Adrenal gland (tissue), 12 donors: Measurements from ENCODE around the gene PXDN. TPM values are rescaled to one million over a fixed set of nuclear protein-coding genes. Genes with fewer than 3 reads are reported as not detected.

ENCODE experiments used
- DNase-seq, 7 donors: peaks; one replicate each; pipeline ENCODE4 v3.0.0-alpha.2; 2019 to 2020
- H3K27ac ChIP-seq, 5 donors: fragments of 200-600 bp; sonication (generic) in 4 of 5; 1 replicate in 3 of 5; 2 replicates in 2 of 5; pipeline versions ENCODE4 v1.5.1 to v1.8.0; 2016 to 2020; ENCODE audit warnings: mild to moderate bottlenecking in 1 of 5
- H3K27me3 ChIP-seq: fragments of 200-600 bp; 2 replicates; pipeline ENCODE4 v1.8.0; 2021
- H3K36me3 ChIP-seq, 2 donors: fragments of 200-600 bp; replicated peaks in 1 of 2; 1 replicate in 1 of 2; 2 replicates in 1 of 2; pipeline versions ENCODE4 v1.5.1 to v1.8.0; 2018 to 2022
- H3K4me1 ChIP-seq, 2 donors: fragments of 200-600 bp; replicated peaks in 1 of 2; 1 replicate in 1 of 2; 2 replicates in 1 of 2; pipeline versions ENCODE4 v1.5.1 to v1.8.0; 2018 to 2021
- H3K4me3 ChIP-seq, 4 donors: fragments of 200-600 bp; sonication (generic) in 3 of 4; one replicate each; pipeline ENCODE4 v1.5.1; 2016 to 2018
- H3K9me3 ChIP-seq, 3 donors: fragments of 200-600 bp; sonication (generic) in 1 of 3; replicated peaks in 1 of 3; 1 replicate in 2 of 3; 2 replicates in 1 of 3; pipeline versions ENCODE4 v1.5.1 to v1.8.0; 2016 to 2021
- CTCF ChIP-seq, 6 experiments: fragments of 450-650 bp in 4 of 6; fragments of 200-600 bp in 2 of 6; sonication (generic) in 1 of 6; IDR thresholded peaks; 1 replicate in 5 of 6; 2 replicates in 1 of 6; pipeline versions ENCODE4 v1.5.1 to v1.8.0; 2016 to 2021; ENCODE audit warnings: antibody characterized with exemption in 6 of 6, mild to moderate bottlenecking in 2 of 6, moderate library complexity in 1 of 6
- POLR2A ChIP-seq, 2 donors: fragments of 450-650 bp; IDR thresholded peaks; one replicate each; pipeline ENCODE4 v1.6.1; 2017; ENCODE audit warnings: antibody characterized with exemption in 2 of 2, mild to moderate bottlenecking in 2 of 2, moderate library complexity in 1 of 2
- WGBS, 4 donors: extraction: QIAGEN DNeasy Blood & Tissue Kit in 2 of 4; methylation state at CpG; one replicate each; pipeline versions ENCODE4 v1.1.5 to v1.1.7; 2013 to 2017; 5-methylcytosine and 5-hydroxymethylcytosine counted together
- intact Hi-C, 2 donors: fragments of 100-400 bp; cut with DNase I; formaldehyde crosslinking; loops; one replicate each; pipeline versions ENCODE4 v1.14.1 to v1.15.0; 2022 to 2023
- polyA plus RNA-seq, 3 donors: library from polyadenylated mRNA; stranded (reverse); fragments of 200-250 nt in 2 of 3; fragments of 350-450 nt in 1 of 3; fragmentation: Illumina TruSeq in 1 of 3; extraction: RNeasy Lipid Tissue Mini Kit (QIAGEN cat#74804) in 1 of 3; gene quantifications; one replicate each; pipeline ENCODE4 v1.2.3, GENCODE V29; 2013 to 2014
- total RNA-seq, 9 donors: library from RNA; depleted of rRNA in 4 of 9; stranded (reverse); fragments of >200 nt in 4 of 9; fragments of 120-200 nt in 1 of 9; fragmentation: NEBNext Ultra II Directional in 1 of 9; extraction: Animal tissue kit (Norgen Biotek cat#: 25700) in 1 of 9; gene quantifications; one replicate each; pipeline versions ENCODE4 v1.1.0 to v1.2.4, GENCODE V29; 2013 to 2023
- donor health status: healthy with polysubstance abuse.
- donor health status: Bipolar disorder and iron deficiency.
- donor health status: DM: yes; HTN: yes; CAD: no.
- donor health status: DM: no; HTN: no; CAD: no.
- donor health status: DM: no; HTN: no; CAD: no.
- donor health status: DM: yes; HTN: yes; CAD: no.

PXDN gene
- total and polyA plus RNA-seq, 12 donors, result 8.5 to 39.5 (median 22.1) TPM

DNA sequence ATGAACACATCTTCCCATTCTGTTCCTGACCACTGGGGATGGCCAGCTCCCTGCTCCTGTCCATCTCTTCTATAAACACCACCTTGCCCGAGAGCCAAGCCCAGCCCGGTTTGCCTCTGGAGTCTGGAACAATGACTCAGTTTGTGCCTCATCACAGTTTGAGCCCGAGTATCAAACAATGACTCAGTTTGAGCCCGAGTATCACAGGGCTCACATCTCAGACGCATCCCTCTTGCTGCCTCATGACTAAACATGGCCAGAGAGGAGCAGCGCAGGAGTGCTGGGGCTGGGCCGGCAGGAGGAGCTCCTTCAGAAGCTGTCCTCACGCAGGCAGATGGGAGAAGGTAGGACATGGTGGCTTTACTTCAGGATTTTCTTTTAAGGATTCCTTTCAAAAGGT lies 68.7 kb downstream of the PXDN start:
- peak in 2 of 7 donors; percentile 14 to 17 for DNase-seq
- H3K27me3 ChIP-seq, result no peaks in the 10 kb centered on the region
- WGBS, 4 donors, result 56 to 64% (median 60%) methylated on average over 2 to 8 of the region's 8 CpGs
- H3K4me1 ChIP-seq, result no peaks in the 10 kb centered on the region
- no peak overlapping the region for H3K4me3 ChIP-seq
- no peaks in the 10 kb centered on the region for H3K9me3 ChIP-seq
- H3K27ac ChIP-seq, result no peak overlapping the region
- TF ChIP-seq CTCF (IDR thresholded peaks at IDR 0.05) (no peak), POLR2A (IDR thresholded peaks at IDR 0.05) (no peak)
- peaks cover 0 to 21% of the 10 kb centered on the region in 2 donors for H3K36me3 ChIP-seq
- intact Hi-C loops, result no loop called here

DNA sequence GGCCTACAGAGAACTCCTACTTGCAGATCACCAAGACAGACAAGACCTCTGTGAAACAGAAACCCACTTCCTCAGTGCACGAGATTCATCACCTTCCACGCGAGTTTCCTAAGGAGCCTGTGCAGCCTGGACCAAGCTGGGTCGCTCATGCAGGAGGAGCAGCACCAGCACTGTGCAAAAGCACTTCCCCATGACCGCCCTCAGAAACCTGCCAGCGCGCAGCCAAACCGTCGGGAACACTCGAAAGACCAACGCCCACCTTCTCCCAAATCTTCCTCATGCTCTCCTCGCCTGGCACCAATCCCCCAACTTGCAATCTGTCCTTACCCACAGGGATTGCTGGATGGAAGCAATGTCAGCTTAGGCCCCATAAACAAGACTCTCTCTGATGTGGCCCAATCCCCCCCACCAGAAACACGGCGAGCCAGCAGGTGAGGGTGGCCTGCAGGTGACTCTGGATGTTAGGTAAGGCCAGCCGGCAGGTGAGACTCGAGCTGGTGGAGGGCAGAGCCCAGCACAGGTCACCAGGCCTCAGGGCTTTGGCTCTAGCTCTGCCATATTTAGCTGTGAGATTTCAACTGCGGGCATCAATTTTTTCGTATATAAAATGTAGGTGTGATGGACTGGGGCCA lies 69.4 kb downstream of the PXDN start:
- no peaks in the 10 kb centered on the region for H3K9me3 ChIP-seq
- peaks cover 0 to 21% of the 10 kb centered on the region in 2 donors for H3K36me3 ChIP-seq
- WGBS, 4 donors, result 79 to 91% (median 89%) methylated on average over 12 to 18 of the region's 18 CpGs
- H3K27me3 ChIP-seq, result no peaks in the 10 kb centered on the region
- H3K4me3 ChIP-seq, result no peak overlapping the region
- H3K27ac ChIP-seq, result no peak overlapping the region
- no peaks in the 10 kb centered on the region for H3K4me1 ChIP-seq
- no peak for DNase-seq
- intact Hi-C loops, result no loop called here
- no peak for TF ChIP-seq CTCF (IDR thresholded peaks at IDR 0.05)
- TF ChIP-seq POLR2A (IDR thresholded peaks at IDR 0.05), result no peak

- 77 to 91% (median 83%) methylated on average over 8 to 9 of the region's 9 CpGs for WGBS, 4 donors
- H3K36me3 ChIP-seq, result peaks cover 0 to 21% of the 10 kb centered on the region in 2 donors
These were observed 70.0 kb downstream of the PXDN start for GRCh38 chr2:1674276-1674675.

More at GRCh38 chr2:1674276-1674675, 70.0 kb downstream of the PXDN start:
- DNase-seq, result no peak
- H3K27me3 ChIP-seq, result no peaks in the 10 kb centered on the region
- no peaks in the 10 kb centered on the region for H3K4me1 ChIP-seq
- no peak overlapping the region for H3K27ac ChIP-seq
- no peaks in the 10 kb centered on the region for H3K9me3 ChIP-seq
- no peak overlapping the region for H3K4me3 ChIP-seq
- TF ChIP-seq CTCF (IDR thresholded peaks at IDR 0.05) (no peak), POLR2A (IDR thresholded peaks at IDR 0.05) (no peak)
- intact Hi-C loops, result no loop called here
